HepG2 (cell line): Measurements from ENCODE around the gene EPSTI1. TPM values are rescaled to one million over a fixed set of nuclear protein-coding genes. Genes with fewer than 3 reads are reported as not detected.

ENCODE experiments used
- CBX1 ChIP-seq: IDR thresholded peaks from one replicate; pipeline ENCODE4 v1.6.1; 2016; ENCODE audit warnings: antibody characterized with exemption, low read depth
- CC2D1A ChIP-seq: sonication (generic); formaldehyde crosslinking; IDR thresholded peaks from 2 replicates; pipeline ENCODE4 v1.8.1; 2023; ENCODE audit warnings: mild to moderate bottlenecking, missing genetic modification reagents
- NR2F1 ChIP-seq, 2 experiments: fragments of 450-650 bp in 1 of 2; formaldehyde crosslinking in 1 of 2; IDR thresholded peaks; 2 replicates each; pipeline versions ENCODE4 v1.5.0 to v1.6.1; 2016 to 2020; ENCODE audit warnings: mild to moderate bottlenecking in 1 of 2, missing compliant biosample characterization in 1 of 2, missing genetic modification reagents in 1 of 2, moderate library complexity in 1 of 2
- TRAFD1 ChIP-seq: sonication (generic); formaldehyde crosslinking; IDR thresholded peaks from 2 replicates; pipeline ENCODE4 v1.5.1; 2020; ENCODE audit warnings: missing genetic modification reagents, mild to moderate bottlenecking, borderline replicate concordance
- ZMYM3 ChIP-seq: sonication (generic); formaldehyde crosslinking; IDR thresholded peaks from 2 replicates; pipeline ENCODE4 v1.5.1; 2020; ENCODE audit warnings: mild to moderate bottlenecking, missing genetic modification reagents
- ZNF609 ChIP-seq: sonication (generic); formaldehyde crosslinking; IDR thresholded peaks from 2 replicates; pipeline ENCODE4 v1.4.0; 2020; ENCODE audit warnings: mild to moderate bottlenecking, missing genetic modification reagents, borderline replicate concordance
- ZNF782 ChIP-seq: sonication (generic); formaldehyde crosslinking; IDR thresholded peaks from 2 replicates; pipeline ENCODE4 v1.4.0; 2020; ENCODE audit warnings: missing genetic modification reagents, mild to moderate bottlenecking, borderline replicate concordance
- polyA plus RNA-seq, 8 experiments: library from polyadenylated mRNA; depleted of rRNA in 3 of 8; stranded (reverse) in 7 of 8; unstranded in 1 of 8; fragments of >200 nt; fragmentation: Illumina TruSeq in 4 of 8; extraction: Trizol in 4 of 8; gene quantifications; 2 replicates each; pipeline versions ENCODE4 v1.2.1 to v1.2.3, GENCODE V29; 2011 to 2016; ENCODE audit warnings: low read depth in 4 of 8, missing spikeins in 1 of 8, mixed read lengths in 1 of 8; ENCODE audit not compliant: insufficient read depth in 1 of 8
- total RNA-seq, 5 experiments: library from RNA; depleted of rRNA; stranded (reverse); fragments of >200 nt; fragmentation: Illumina TruSeq; extraction: Trizol; gene quantifications; 2 replicates each; pipeline ENCODE4 v1.2.3, GENCODE V29; 2016; ENCODE audit warnings: low read depth in 1 of 5

The EPSTI1 gene
- total and polyA plus RNA-seq, 2 of the 13 experiments (the other 11 are each of a cell fraction or from before 2014, with no cell fraction given) = 0.03 TPM; not detected in 1

- TF ChIP-seq ZNF609 (CRISPR knock-in tag) = no peak
- no peak for TF ChIP-seq ZNF782
- TF ChIP-seq TRAFD1 (CRISPR knock-in tag) = no peak
- TF ChIP-seq NR2F1 (CRISPR knock-in tag; IDR thresholded peaks at IDR 0.05) = no peak
- no peak for TF ChIP-seq ZMYM3 (CRISPR knock-in tag)
- TF ChIP-seq CBX1 = no peak
- TF ChIP-seq CC2D1A (CRISPR knock-in tag) = no peak
Observed at GRCh38 chr13:42860485-42860884, 131.6 kb downstream of the EPSTI1 start (continued).
